NCI-H1436 treated with DMSO at 0.1 percent for 48 hours (cell line): ENCODE data around the gene MAGI2.

ENCODE experiments used
- DNase-seq: peaks from one replicate; lab custom pipeline; 2025; lab: John Stamatoyannopoulos, UW

MAGI2 gene

DNA sequence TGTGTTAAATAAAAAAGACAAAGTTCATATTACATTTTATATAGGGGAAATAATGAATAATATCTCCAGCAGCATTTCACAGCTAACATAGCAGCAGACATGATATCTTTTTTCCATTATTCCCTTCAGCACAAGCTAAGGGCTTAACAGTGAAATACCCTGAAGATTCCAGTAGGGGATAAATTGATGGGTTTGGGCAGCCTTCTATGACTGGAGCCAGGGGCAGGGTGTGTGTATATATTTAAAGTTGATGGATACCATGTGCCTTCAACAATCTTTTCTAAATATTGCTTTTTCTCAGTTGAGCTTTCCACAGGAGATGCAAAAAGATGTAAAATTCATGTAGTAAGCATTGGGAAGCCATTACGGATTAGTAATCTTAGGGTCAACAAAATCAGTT, 151.2 kb downstream of the MAGI2 start:
- no peak for DNase-seq

DNA sequence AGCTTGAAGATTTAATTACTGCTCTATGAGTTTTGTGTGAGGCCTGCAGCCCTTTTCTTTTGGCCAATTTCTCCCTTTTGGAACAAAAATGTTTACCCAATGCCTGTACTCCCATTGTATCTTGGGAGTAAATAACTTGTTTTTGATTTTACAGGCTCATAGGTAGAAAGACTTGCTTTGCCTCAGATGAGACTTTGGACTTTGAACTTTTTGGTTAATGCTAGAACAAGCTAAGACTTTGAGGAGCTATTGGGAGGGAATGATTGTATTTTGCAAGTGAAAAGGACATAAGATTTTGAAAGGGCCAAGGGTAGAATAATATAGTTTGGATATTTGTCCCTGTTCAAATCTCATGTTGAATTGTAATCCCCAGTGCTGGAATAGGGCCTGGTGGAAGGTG, 152.0 kb downstream of the MAGI2 start:
- no peak for DNase-seq

DNA sequence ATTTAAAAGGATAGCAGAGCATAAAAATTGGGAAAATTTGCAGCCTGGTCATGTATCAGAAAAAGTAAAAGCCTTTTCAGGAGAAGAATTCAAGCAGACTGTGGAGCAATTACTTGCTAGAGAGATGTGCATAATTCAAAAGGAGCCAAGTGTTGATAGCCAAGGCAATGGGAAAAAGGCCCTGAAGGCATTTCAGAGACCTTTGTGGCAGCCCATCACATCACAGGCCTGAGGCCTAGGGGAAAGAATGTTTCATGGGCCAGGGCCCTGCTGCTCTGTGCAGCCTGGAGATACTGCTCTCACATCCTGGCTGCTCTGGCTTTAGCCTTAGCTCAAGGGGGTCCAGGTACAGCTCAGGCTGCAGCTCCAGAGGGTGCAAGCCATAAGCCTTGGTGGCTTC, 152.9 kb downstream of the MAGI2 start:
- DNase-seq: no peak

DNA sequence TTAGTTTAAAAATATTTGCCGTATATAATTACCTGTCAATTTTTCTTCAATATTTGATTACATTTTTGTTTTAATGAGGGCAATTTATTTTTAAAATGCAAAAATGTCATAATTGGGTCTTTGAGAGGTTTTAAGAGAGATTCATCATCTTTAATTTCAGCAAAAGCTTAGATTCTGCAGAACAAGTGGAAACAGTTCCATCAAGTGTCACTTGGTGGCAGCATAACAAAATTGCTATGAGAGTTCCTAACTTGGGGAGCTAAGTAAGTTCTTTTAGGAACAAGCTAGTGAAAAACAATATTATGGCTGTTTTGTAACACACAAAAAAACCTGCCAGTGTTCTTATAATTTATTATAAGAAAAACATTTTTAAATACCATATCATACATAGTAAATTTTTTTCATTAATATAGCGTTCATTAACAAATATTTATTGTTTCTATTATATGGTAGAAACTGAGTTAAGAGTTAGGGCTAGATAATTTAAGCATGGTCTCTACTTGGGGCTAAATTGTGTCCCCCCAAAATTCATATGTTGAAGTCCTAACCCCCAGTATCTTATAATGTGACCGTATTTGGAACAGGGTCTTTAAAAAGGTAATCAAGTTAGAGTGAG, 155.2 kb downstream of the MAGI2 start:
- no peak for DNase-seq

DNA sequence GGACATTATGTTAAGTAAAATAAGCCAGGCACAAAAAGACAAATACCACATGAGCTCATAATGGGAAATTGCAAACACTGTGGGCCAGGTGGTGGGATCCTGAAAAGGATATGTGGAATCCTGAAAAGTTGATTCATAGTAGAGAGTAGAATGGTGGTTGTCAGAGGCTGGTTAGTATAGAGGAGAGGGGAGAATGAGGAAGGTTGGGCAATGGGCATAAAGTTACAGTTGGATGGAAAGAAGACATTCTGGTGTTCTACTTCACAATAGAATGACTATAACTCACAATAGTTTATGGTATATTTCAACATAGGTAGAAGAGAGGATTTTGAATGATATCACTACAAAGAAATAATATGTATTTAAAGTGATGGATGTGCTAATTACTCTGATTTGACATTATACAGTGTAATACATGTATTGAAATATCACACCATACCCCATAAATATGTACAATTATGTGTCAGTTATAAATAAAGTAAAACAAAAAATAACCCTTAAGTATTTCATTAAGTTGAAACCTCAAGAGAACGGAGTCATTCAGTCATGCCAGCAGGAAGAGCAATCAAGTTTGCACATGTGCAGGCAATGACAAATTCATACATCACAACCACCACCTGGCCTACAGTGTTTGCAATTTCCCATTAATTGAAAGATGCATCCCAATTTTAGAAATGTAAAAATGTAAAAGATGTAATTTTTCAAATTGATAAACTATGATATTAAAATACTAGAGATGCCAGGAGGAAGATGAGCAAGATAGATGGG, 156.7 kb downstream of the MAGI2 start:
- no peak for DNase-seq

DNA sequence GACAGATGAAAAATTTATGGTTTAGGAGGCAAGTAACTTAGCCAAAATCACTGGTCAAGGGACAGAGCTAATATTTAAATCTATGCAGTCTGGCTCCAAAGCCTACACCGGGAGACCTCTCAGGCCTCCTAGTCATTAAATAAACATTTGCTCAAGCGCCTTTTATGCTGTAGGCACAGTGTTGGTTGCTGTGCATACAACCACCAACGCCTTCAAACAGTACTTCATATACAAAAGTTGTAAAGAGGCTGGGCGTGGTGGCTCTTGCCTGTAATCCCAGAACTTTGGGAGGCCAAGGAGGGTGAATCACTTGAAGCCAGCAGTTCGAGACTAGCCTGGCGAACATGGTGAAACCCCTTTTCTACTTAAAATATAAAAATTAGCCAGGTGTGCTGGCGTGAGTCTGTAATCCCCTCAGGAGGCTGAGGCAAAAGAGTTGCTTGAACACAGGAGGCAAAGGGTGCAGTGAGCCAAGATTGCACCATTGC, 159.8 kb downstream of the MAGI2 start:
- no peak for DNase-seq

DNA sequence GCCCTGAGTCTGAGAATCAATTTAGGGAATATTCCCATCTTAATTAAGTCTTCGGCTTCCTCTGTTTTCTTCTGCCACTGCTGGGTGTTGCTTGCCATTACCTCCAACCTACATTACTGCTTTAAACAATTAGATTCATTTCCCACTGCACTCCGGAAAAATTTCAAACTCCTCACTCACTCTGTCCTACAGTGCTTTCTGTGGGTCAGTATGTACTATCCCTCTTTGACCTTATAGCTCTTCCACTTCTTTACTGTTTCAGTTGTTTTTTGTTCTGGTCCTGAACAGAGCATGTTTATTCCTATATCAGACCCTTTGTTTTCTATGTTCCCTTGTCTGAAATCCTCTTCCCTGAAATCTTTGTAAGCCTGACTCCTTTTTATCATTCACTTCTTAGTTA, 160.6 kb downstream of the MAGI2 start:
- no peak for DNase-seq

DNA sequence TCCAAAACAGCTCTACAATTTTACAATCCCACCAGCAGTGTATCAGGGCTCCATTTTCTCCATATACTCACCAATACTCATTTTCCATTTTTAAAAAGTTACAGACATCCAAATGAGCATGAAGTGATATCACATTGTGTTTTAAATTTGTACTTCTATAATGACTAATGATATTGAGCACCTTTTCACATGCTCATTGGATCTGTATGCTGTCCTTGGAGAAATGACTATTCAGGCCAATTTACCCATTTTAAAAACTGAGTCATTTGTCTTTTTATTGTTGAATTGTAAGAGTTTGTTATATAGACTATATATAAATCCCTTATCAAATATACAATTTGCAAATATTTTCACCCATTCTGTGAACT, 162.0 kb downstream of the MAGI2 start:
- DNase-seq: no peak

DNA sequence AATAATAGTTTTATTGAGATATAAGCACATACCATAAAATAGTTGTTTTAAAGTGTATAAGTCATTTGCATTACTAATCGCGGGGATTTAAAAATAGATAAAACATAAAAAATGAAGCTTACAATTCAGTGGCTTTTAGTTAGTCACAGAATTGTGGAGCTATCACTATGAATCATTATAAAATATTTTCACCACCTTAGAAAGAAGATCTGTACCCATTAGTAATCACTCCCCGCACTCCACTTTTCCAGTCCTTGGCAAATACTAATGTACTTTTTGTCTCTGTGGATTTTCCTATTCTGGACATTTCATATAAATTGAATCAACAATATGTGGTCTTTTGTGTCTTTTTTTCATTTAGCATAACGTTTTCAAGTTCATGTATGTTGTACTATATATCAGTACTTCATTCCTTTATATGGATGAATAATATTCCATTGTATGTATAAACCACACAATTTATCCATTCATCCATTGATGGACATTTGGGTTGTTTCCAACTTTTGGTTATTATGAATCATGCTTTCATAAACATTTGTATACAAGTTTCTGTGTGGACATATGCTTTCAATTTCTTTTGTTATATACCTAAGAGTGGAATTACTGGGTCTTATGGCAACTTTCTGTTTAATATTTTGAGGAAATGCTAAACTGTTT, 162.5 kb downstream of the MAGI2 start:
- DNase-seq: no peak

DNA sequence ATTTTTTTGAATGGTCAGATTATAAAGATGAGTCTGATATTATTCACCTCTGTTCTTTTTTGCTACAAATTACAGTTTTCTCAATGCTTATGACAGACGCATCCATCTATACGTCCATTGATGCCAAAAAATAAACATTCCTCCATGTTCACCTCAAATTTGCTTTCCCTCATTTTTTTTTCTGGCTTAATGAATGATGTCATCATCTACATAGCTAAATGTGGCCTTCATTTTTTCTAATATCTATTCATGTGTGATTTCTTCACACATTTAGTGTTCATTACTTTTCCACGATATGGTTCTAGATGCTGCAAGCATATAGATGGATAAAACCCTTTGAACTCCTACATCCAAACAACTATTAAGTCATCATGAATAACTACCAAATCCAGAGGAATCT, 163.1 kb downstream of the MAGI2 start:
- DNase-seq: no peak

DNA sequence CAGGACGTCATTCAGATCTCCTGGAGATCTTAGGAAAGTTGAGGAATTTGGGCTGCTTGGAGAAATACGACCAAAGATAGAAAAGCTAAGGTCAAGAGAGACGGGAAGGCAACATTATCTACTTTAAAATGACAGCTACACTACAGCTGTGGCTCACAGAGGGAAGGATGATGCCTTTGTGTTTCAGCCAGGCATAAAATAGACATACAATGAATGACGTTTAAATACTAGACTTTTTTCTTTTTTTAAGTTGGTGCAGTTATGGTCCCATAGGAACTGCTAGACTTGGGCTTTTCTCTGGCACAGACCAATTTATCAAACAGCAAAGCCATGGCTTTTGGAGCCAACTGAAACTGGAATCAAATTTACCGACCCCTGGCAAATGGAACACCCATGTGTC, 164.8 kb downstream of the MAGI2 start:
- DNase-seq: no peak

DNA sequence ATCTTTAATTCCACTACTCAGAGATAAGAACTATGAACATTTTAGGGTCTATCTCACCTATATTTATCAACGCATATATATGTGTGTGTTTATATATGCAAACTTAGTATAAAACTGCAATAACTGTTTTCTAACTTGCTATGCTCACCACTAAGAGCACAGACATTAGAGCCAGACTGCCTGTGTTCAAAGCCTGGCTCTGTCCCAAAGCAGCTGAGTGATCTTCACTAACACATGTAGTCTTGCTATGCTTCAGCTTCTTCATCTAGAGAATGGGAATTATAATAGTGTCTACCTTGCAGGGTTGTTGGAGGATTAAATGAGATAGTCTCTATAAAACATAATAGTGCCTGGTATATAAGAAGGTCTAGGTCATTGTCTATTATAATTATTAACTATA, 165.5 kb downstream of the MAGI2 start:
- DNase-seq: no peak

DNA sequence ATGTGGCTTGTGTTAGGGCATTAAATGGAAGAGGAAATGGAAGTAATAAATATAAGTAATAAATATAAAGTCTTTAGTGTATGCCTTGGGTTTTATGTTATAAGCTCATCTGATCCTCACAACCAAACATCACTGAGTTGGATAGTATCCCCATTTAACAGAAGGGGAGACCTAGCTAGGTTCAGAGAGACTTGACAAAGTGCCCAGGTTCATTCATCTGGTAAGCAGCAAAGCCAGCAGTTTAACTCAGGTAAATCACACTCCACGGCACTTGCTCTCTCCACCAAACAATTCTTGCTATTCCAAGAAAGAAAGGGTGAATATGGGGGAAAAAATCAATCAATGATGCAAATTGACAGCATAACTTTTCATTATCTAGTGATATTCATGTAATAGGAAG, 167.3 kb downstream of the MAGI2 start:
- no peak for DNase-seq

DNA sequence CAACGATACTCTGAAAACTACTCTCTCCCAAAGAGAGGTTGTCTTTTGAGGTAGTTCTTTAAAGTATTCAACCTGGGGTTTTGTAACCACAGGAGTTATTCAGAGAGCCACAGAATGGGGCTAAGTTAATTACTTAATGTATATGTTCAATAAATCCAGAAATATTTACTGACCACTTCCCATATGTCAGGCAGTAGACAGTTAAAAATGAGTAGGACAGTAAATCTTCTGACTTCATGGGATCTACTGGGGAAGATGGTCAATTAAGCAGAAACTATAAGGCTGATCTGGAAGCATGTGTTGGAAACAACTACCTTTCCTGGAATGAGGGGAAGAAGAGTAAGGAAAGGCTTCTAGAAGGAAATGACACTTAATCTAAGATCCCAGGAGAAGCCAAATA, 167.7 kb downstream of the MAGI2 start:
- no peak for DNase-seq

DNA sequence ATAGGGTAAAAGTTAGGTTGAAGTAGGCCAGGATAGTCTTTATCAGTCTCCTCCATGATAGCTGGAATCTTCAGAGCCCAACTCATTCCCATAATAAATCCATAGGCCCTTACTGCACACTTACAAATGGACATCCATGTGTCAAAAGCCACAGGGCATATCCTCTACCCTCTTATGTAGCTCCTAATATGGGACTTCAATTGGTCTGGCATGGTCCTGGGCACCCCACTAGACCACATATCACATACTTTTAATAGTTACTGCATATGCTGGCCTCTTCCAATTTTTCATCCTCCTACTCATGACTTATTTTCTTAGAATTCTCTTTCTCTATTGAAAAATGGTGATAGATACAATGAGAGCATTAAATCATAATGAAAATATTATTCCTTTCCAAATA, 169.3 kb downstream of the MAGI2 start:
- no peak for DNase-seq

DNA sequence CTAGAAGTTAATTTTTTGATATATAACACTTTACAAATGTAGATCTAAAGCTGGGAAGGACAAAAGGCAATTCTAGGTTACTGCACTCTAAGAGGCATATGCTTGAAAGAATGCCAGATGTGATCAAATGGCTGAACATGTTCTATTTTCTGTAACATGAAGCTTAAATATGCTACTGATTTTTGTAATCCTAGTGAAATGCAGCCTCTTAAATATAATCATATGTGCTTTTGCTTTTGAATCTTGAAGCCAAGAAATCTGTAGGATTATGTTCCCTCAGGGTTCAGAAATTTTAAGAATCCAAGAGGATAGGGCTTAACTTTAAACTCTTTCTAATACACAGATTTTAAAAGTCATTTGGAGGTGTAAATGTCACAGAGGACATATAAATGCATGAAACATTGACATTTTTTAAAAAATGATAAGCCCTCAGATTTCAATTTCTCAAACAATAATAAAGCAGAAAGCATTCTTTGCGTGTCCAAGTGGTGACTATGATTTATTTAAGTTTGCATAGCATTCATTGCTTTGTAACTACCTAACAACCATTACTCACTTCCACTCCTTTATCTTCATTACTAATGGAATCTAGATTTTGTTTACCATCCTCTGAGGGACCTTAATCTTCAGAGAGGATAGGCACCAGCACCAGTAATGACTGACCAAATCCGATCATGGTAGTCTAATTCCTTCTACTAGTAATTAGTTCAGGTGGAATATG, 170.4 kb downstream of the MAGI2 start:
- DNase-seq: no peak

DNA sequence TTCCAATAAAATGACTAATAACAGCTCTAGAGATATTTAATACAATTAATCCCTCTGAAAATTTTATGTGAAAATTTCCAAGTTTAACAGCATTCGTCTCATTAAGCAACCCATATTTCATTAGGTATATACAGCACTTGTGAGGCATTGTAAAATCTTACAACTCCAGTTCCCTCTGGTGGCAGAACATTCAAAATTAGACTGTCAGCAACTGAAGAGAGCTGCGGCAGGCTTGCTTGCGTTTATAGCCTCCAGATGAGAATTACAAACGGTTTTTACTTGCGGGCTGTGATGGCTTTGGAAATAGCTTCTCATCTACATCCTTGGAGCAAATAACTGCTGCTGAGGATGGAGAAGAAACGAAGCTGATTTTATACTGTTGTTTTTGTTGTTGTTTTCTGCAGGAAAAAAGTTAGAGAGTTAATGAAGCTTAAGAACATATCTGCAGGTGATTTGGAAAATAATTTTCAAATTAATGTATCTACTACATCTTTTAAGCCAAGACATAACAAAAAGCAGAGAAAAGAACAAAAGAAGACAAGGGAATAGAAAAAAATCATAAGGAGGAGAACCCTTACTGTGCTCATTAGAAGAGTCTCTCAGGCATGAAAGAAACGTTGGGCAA, 171.3 kb downstream of the MAGI2 start:
- no peak for DNase-seq

DNA sequence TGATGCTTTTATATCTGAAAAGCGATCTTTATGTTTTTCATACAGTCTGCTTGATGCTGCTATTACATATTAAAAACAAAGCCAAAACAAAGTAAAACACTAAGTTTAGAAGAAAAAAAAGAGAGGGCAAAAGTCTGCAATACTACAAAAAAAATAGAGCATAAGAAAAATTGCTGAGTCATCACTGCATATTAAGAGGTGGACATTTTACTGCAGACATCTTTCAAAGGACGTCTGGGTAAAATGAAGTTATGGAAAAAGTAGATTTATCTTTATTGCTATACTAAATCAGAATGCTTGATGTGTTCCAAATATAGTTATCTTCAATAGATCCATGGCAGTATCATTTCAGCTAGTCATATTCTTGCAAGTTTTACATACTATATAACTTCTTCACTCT, 172.0 kb downstream of the MAGI2 start:
- no peak for DNase-seq

DNA sequence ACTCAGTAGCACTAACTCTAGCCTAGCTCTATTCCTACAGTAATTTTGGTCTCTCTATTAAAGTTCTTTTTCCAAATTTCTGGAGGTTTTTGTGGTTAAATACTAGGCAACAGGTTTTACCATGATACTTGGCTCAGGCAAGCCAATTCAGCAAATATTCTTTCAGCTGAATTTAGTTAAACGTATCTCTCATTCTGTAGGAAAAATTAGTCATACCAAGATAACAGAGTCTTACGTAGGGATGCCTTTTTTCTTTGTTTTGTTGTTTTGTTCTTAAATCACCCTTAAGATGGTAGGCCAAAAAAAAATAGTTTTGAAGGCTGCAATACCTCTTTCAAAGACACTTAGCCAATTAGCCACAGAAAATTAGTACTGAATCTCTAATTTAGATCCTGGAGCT, 180.5 kb downstream of the MAGI2 start:
- DNase-seq: no peak

DNA sequence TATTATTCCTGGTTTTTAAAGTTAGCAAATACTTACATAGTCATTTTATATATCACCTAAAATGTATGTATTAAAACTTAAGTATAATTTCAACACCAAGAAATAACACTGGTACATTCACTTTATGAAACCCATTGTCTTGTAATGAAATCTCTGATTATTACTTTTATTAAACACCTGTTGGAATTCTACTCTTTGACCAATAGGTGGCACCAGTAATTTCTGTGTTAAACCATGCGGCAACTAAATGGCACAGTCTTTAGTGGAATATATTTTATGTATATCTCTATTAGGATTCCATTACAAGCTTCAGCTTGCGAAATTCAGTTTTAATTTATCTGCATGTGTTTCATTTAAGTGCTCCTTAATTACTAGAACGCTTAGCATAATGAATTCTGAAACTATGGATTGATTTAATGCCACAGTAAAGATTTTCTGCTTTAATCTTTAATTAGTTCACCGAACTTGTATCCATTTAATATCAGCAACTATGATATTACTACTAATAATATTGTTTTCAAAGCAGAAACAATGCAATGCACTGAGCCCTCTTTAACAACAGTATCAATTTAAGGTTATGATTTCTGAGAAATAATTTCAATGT, 181.3 kb downstream of the MAGI2 start:
- DNase-seq: no peak

DNA sequence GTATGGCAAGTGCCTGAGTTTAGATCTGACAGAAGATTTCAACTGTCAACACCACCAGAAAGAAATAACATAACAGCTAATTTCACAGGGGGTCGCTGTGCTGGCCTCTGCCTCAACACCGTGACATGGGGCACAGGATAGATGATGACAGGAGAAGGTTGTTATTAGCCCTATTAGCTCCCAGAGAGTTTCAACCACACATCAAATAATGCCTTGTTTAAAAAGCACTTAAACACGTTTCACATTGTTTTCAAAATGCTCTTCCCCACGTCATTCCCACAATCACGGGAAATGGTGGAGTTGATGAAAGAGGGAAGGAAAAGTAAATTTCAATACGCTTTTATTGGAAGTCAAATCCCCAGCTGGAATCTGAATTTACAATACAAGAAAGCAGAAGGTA, 184.7 kb downstream of the MAGI2 start:
- no peak for DNase-seq

DNA sequence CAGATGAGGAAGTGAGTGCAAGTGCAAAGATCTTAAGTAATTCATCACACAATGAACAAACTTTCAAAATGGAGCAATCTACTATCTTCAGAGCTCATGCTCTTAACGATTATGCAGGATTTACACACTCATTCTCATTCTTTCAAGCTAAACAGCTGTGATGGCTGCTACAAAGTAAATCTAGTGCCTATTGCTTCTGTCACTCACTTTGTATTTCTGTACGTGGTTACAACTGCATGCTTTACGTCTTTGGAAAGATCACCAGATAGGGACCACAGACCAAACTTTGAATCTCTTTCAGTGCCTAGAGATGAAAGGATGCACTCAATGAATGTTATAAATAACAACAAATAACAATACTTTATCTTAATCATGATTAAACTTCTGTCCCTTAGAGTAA, 194.6 kb downstream of the MAGI2 start:
- no peak for DNase-seq
